Fibroblast of lung (primary cell): ENCODE results near the gene SAP25. TPM values are rescaled to one million over a fixed set of nuclear protein-coding genes. Genes with fewer than 3 reads are reported as not detected.
"Not testable (repeated sequence)": the region's sequence is repeated elsewhere in the genome, so short reads cannot be mapped to it uniquely, and the experiment has no call there.

Experiments used
- DNase-seq, 2 donors: peaks; one replicate each; pipeline versions ENCODE4 v3.0.0 to v3.0.0-alpha.2; 2010; ENCODE audit warnings: low read depth in 2 of 2
- H2AFZ ChIP-seq: 2 replicates; pipeline ENCODE4 v1.5.1; 2012; ENCODE audit warnings: low read length, control low read depth, inconsistent platforms
- H3K27ac ChIP-seq: 2 replicates; pipeline ENCODE4 v1.5.1; 2011; ENCODE audit warnings: low read length, control low read depth; ENCODE audit not compliant: insufficient read depth
- H3K27me3 ChIP-seq: 2 replicates; pipeline ENCODE4 v1.5.1; 2011; ENCODE audit warnings: mild to moderate bottlenecking, low read length; ENCODE audit not compliant: control insufficient read depth, insufficient read depth
- H3K36me3 ChIP-seq: 2 replicates; pipeline ENCODE4 v1.5.1; 2011; ENCODE audit warnings: low read length; ENCODE audit not compliant: control insufficient read depth, insufficient read depth
- H3K4me1 ChIP-seq: 2 replicates; pipeline ENCODE4 v1.5.1; 2011; ENCODE audit warnings: low read length; ENCODE audit not compliant: control insufficient read depth, insufficient read depth; ENCODE audit errors: extremely low read depth
- H3K4me2 ChIP-seq: 2 replicates; pipeline ENCODE4 v1.5.1; 2011; ENCODE audit warnings: low read length, control low read depth; ENCODE audit not compliant: insufficient read depth; ENCODE audit errors: extremely low read depth
- H3K4me3 ChIP-seq, 4 experiments: fragments of 200-600 bp in 1 of 4; sonication (generic) in 1 of 4; replicated peaks in 1 of 4; 2 replicates each; pipeline ENCODE4 v1.5.1; 2011 to 2016; ENCODE audit warnings: low read length in 4 of 4, low read depth in 3 of 4, mild to moderate bottlenecking in 3 of 4, control low read depth in 2 of 4, inconsistent platforms in 1 of 4, mixed read lengths in 1 of 4; ENCODE audit not compliant: insufficient read depth in 1 of 4; ENCODE audit errors: control extremely low read depth in 1 of 4
- H3K79me2 ChIP-seq: 2 replicates; pipeline ENCODE4 v1.5.1; 2012; ENCODE audit warnings: mild to moderate bottlenecking, low read length, inconsistent platforms; ENCODE audit not compliant: control insufficient read depth, insufficient read depth
- H3K9ac ChIP-seq: 2 replicates; pipeline ENCODE4 v1.5.1; 2011; ENCODE audit warnings: mild to moderate bottlenecking, low read length, control low read depth; ENCODE audit not compliant: insufficient read depth
- H3K9me3 ChIP-seq: 2 replicates; pipeline ENCODE4 v1.5.1; 2012; ENCODE audit warnings: low read depth, low read length; ENCODE audit not compliant: control insufficient read depth, insufficient read depth
- H4K20me1 ChIP-seq: 2 replicates; pipeline ENCODE4 v1.5.1; 2011; ENCODE audit warnings: low read length; ENCODE audit not compliant: control insufficient read depth, insufficient read depth; ENCODE audit errors: extremely low read depth
- EZH2 ChIP-seq: IDR thresholded peaks from 2 replicates; pipeline ENCODE4 v1.5.1; 2012; ENCODE audit warnings: low read length, control low read depth, mild to moderate bottlenecking; ENCODE audit errors: missing control alignments
- polyA plus RNA-seq, 2 donors: library from polyadenylated mRNA; depleted of rRNA in 1 of 2; stranded (reverse) in 1 of 2; unstranded in 1 of 2; fragments of >200 nt; gene quantifications; 2 replicates each; pipeline ENCODE4 v1.2.1, GENCODE V29; 2011 to 2012; ENCODE audit warnings: missing spikeins in 1 of 2
- total RNA-seq: library from RNA; depleted of rRNA; stranded (reverse); fragments of >200 nt; gene quantifications from 2 replicates; pipeline ENCODE4 v1.2.1, GENCODE V29; 2014
- TF ChIP-seq, protein P1 (sequence below), 2 donors: IDR thresholded peaks in 1 of 2; conservative IDR thresholded peaks in 1 of 2; 1 replicate in 1 of 2; 2 replicates in 1 of 2; pipeline ENCODE4 v1.5.1; 2011 to 2012; ENCODE audit warnings: low read length in 2 of 2, control low read depth in 1 of 2, inconsistent platforms in 1 of 2, low read depth in 1 of 2, mild to moderate bottlenecking in 1 of 2

Gene SAP25
- total and polyA plus RNA-seq, 2 donors (not counting 1 experiment from before 2014, with no cell fraction given) = 0.22 TPM; not detected in 1

DNA sequence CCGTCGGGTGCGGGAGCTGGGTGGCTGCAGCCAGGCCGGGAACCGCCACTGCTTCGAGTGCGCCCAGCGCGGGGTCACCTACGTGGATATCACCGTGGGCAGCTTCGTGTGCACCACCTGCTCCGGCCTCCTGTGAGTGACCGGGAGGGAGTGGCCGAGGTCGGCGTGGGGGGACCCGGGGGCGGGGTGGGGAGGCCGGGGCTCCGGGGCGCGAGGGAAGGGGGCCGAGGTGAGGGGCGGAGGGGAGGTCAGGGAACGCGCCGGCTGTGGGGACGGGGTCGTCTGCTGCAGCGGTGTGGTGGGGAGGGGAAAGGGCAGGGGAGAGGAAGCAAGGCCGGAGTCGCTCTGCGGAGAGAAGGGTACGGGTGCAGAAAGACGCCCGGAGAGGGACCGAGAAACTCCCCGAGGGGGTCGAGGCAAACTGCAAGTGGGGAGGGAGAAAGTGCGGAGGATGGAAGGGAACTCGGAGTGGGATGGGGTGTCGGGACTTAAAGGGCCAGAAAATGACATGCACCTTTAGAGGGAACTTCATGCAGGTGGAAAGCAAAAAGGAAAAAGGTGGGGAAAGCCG lies 34.2 kb downstream of the SAP25 start:
- TF ChIP-seq, protein P1, sequence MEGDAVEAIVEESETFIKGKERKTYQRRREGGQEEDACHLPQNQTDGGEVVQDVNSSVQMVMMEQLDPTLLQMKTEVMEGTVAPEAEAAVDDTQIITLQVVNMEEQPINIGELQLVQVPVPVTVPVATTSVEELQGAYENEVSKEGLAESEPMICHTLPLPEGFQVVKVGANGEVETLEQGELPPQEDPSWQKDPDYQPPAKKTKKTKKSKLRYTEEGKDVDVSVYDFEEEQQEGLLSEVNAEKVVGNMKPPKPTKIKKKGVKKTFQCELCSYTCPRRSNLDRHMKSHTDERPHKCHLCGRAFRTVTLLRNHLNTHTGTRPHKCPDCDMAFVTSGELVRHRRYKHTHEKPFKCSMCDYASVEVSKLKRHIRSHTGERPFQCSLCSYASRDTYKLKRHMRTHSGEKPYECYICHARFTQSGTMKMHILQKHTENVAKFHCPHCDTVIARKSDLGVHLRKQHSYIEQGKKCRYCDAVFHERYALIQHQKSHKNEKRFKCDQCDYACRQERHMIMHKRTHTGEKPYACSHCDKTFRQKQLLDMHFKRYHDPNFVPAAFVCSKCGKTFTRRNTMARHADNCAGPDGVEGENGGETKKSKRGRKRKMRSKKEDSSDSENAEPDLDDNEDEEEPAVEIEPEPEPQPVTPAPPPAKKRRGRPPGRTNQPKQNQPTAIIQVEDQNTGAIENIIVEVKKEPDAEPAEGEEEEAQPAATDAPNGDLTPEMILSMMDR (conservative IDR thresholded peaks at IDR 0.05 in 1 of 2, IDR thresholded peaks at IDR 0.05 in 1 of 2; ENCODE audit: low read depth in 1 of 2, low read length in 2 of 2) = no peak
- TF ChIP-seq EZH2 = no peak
- Histone ChIP-seq H3K27me3 (no peaks in the 10 kb centered on the region), H2AFZ (peak overlapping the region; percentile 77), H3K9me3 (no peaks in the 10 kb centered on the region), H3K27ac (peak overlapping the region; percentile 43), H3K4me2 (peak overlapping the region; percentile 78), H3K36me3 (no peaks in the 10 kb centered on the region), H3K4me3 (peak overlapping the region; percentile 69 to 84 (median 73)), H3K4me1 (peaks cover 2% of the 10 kb centered on the region), H4K20me1 (no peaks in the 10 kb centered on the region), H3K9ac (peak overlapping the region; percentile 53), H3K79me2 (no peaks in the 10 kb centered on the region)
- no peak for DNase-seq

DNA sequence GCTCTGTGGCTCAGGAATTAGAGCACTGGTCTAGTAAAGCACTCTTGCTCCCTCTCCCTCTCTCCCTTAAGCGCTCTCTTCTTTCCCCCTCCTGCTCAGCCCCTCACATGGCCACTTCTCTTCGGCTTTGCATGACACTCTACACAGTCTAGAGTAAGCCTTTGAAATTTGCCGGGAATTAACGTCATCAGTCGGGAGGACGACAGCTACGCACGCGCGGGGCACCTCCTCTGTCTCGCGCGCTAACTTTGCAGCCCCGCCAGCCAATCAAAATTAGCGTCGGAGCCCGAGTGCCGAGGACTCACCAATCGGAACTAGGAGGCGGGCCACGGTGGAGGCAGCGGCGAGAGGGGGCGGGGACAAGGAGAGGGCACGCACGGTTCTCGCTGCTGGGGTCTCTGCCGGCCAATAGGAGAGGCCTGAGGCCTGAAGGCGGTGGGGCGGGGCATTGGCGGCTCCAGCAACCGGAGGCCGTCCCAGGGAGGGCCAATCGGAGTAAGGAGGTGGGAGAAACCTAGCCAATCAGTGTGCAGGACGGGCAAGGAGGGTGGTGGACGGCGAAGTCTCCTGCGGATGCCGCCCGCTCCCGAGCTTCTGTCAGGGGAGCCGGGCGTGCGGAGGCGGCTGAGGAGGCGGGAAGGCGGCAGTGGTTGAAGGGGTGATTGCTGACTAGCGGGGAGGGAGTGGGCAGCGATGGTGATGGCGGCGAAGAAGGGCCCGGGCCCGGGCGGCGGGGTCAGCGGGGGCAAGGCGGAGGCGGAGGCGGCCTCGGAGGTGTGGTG lies 34.9 kb downstream of the SAP25 start, which contains the start of gene AGFG2:
AGFG2 (plus strand) TSS at position 550 of the 782 bp plus-strand sequence; CDS start at position 694, 144 bp downstream.
- Histone ChIP-seq H3K36me3 (no peaks in the 10 kb centered on the region), H3K27ac (peak within 1 kb of the TSS; percentile 43), H3K79me2 (no peaks in the 10 kb centered on the region), H2AFZ (peak within 1 kb of the TSS; percentile 77), H3K9me3 (no peaks in the 10 kb centered on the region), H3K4me3 (peak within 1 kb of the TSS; percentile 69 to 84 (median 73)), H3K4me1 (peaks cover 2% of the 10 kb centered on the region), H3K4me2 (peak within 1 kb of the TSS; percentile 78), H4K20me1 (no peaks in the 10 kb centered on the region), H3K27me3 (no peaks in the 10 kb centered on the region), H3K9ac (peak within 1 kb of the TSS; percentile 53)
- TF ChIP-seq, protein P1 (conservative IDR thresholded peaks at IDR 0.05 in 1 of 2, IDR thresholded peaks at IDR 0.05 in 1 of 2; ENCODE audit: low read depth in 1 of 2, low read length in 2 of 2) = no peak
- no peak for TF ChIP-seq EZH2
- DNase-seq = peak; percentile 99

DNA sequence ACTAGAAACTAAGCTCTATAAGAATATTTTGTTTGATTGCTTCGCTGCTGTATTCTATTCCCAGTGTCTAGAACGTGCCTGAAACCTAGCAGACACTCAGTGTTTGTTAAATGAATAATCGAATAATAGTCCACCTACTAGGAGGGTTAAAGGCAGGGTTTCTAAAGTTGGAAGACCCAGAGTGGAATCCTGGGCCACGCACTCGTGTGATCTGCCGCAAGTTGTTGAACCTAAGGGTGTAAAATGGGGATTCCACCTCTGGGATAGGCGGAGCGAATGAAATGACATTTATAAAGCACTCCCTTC lies 35.4 kb downstream of the SAP25 start:
- peaks cover 2% of the 10 kb centered on the region for H3K4me1 ChIP-seq
- H3K4me3 ChIP-seq = peak overlapping the region; percentile 15 to 67 (median 48)
- DNase-seq = no peak
- H3K27ac ChIP-seq = peak overlapping the region; percentile 28
- H3K4me2 ChIP-seq = peak overlapping the region; percentile 70
- no peak overlapping the region for H3K9ac ChIP-seq
- no peaks in the 10 kb centered on the region for H3K9me3 ChIP-seq
- no peaks in the 10 kb centered on the region for H3K79me2 ChIP-seq
- H4K20me1 ChIP-seq = no peaks in the 10 kb centered on the region
- TF ChIP-seq EZH2 = no peak
- TF ChIP-seq, protein P1 (conservative IDR thresholded peaks at IDR 0.05 in 1 of 2, IDR thresholded peaks at IDR 0.05 in 1 of 2; ENCODE audit: low read depth in 1 of 2, low read length in 2 of 2) = no peak
- no peaks in the 10 kb centered on the region for H3K27me3 ChIP-seq
- H3K36me3 ChIP-seq = no peaks in the 10 kb centered on the region
- peak overlapping the region; percentile 56 for H2AFZ ChIP-seq

DNA sequence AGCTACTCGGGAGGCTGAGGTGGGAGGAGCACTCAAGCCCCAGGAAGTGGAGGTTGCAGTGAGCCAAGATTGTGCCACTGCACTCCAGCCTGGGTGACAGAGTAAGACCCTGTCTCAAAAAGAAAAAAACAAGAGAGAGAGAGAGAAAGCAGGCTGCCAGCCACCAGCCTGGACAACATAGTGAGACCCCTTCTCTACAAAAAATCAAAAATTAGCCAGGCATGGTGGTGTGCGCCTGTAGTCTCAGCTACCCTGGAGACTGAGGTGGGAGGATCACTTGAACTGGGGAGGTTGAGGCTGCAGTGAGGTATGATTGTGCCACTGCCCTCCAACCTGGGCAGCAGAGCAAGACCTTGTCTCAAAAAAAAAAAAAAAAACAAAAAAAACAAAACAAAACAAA lies 37.0 kb downstream of the SAP25 start:
- not testable (repeated sequence) for H3K4me3 ChIP-seq, H3K27me3 ChIP-seq

More for the DNA sequence above, 37.0 kb downstream of the SAP25 start:
- H3K4me1 ChIP-seq, H3K9me3 ChIP-seq, H3K9ac ChIP-seq, H2AFZ ChIP-seq, H3K36me3 ChIP-seq, H3K79me2 ChIP-seq, H3K4me2 ChIP-seq, DNase-seq, H3K27ac ChIP-seq, H4K20me1 ChIP-seq: not testable (repeated sequence)
